SK-N-SH treated with all-trans-retinoic acid at 6 μM for 48 hours (cell line): ENCODE results near the gene MPZL3.

ENCODE experiments used
- ATAC-seq: fragments of 200-7000 bp; cut with Tn5 transposase; 3 replicates; pipeline ENCODE4 v1.9.1; 2020; ENCODE audit warnings: mild to moderate bottlenecking, moderate library complexity
- ARNTL ChIP-seq: fragments of 450-650 bp; formaldehyde crosslinking; IDR thresholded peaks from 2 replicates; pipeline ENCODE4 v1.5.0; 2020; ENCODE audit warnings: low read depth, mild to moderate bottlenecking, moderate library complexity, borderline replicate concordance
- BACH2 ChIP-seq: fragments of 250-450 bp; sonication (Bioruptor Pico); IDR thresholded peaks from 2 replicates; pipeline ENCODE4 v1.9.0; 2021; ENCODE audit warnings: mild to moderate bottlenecking, borderline replicate concordance
- CSDC2 ChIP-seq: fragments of 250-450 bp; sonication (Bioruptor Pico); IDR thresholded peaks from 2 replicates; pipeline ENCODE4 v1.5.0; 2020; ENCODE audit warnings: mild to moderate bottlenecking, moderate library complexity
- ESRRG ChIP-seq: fragments of 250-450 bp; sonication (Bioruptor Pico); IDR thresholded peaks from 2 replicates; pipeline ENCODE4 v1.6.1; 2021; ENCODE audit warnings: mild to moderate bottlenecking
- GLIS3 ChIP-seq: fragments of 250-450 bp; sonication (Bioruptor Pico); IDR thresholded peaks from 2 replicates; pipeline ENCODE4 v1.5.0; 2020; ENCODE audit warnings: mild to moderate bottlenecking, moderate library complexity
- ISL1 ChIP-seq: fragments of 250-450 bp; sonication (Bioruptor Pico); IDR thresholded peaks from 2 replicates; pipeline ENCODE4 v2.1.2; 2022; ENCODE audit warnings: mild to moderate bottlenecking, moderate library complexity
- OSR1 ChIP-seq: fragments of 250-450 bp; sonication (Bioruptor Pico); IDR thresholded peaks from 2 replicates; pipeline ENCODE4 v1.8.0; 2022; ENCODE audit warnings: moderate library complexity, mild to moderate bottlenecking, inconsistent platforms
- PPARA ChIP-seq: fragments of 250-450 bp; sonication (Bioruptor Pico); IDR thresholded peaks from 2 replicates; pipeline ENCODE4 v1.5.0; 2020; ENCODE audit warnings: mild to moderate bottlenecking, borderline replicate concordance
- RARB ChIP-seq: fragments of 250-450 bp; sonication (Bioruptor Pico); IDR thresholded peaks from 2 replicates; pipeline ENCODE4 v1.8.0; 2021; ENCODE audit warnings: mild to moderate bottlenecking, moderate library complexity
- SNAI2 ChIP-seq: fragments of 250-450 bp; sonication (Bioruptor Pico); IDR thresholded peaks from 2 replicates; pipeline ENCODE4 v1.5.0; 2020; ENCODE audit warnings: mild to moderate bottlenecking, moderate library complexity
- TCF4 ChIP-seq: fragments of 250-450 bp; sonication (Bioruptor Pico); IDR thresholded peaks from 2 replicates; pipeline ENCODE4 v1.8.0; 2021; ENCODE audit warnings: mild to moderate bottlenecking, moderate library complexity, borderline replicate concordance
- TOX ChIP-seq: fragments of 250-450 bp; sonication (Bioruptor Pico); IDR thresholded peaks from 2 replicates; pipeline ENCODE4 v1.8.0; 2021; ENCODE audit warnings: mild to moderate bottlenecking, moderate library complexity, borderline replicate concordance
- ZC3H10 ChIP-seq: fragments of 250-450 bp; sonication (Bioruptor Pico); IDR thresholded peaks from 2 replicates; pipeline ENCODE4 v1.5.1; 2021; ENCODE audit warnings: mild to moderate bottlenecking, moderate library complexity
- ZFP3 ChIP-seq: fragments of 250-450 bp; sonication (Bioruptor Pico); IDR thresholded peaks from 2 replicates; pipeline ENCODE4 v1.5.0; 2020; ENCODE audit warnings: mild to moderate bottlenecking, moderate library complexity
- ZFP30 ChIP-seq: fragments of 450-650 bp; formaldehyde crosslinking; IDR thresholded peaks from 2 replicates; pipeline ENCODE4 v1.5.0; 2022; ENCODE audit warnings: mild to moderate bottlenecking, moderate library complexity
- ZNF565 ChIP-seq: fragments of 450-650 bp; formaldehyde crosslinking; conservative IDR thresholded peaks from 2 replicates; pipeline ENCODE4 v1.5.0; 2020; ENCODE audit warnings: low read depth, mild to moderate bottlenecking, moderate library complexity
- ZNF70 ChIP-seq: fragments of 450-650 bp; formaldehyde crosslinking; IDR thresholded peaks from 2 replicates; pipeline ENCODE4 v1.5.0; 2020; ENCODE audit warnings: mild to moderate bottlenecking, moderate library complexity
- ZNF8 ChIP-seq: fragments of 450-650 bp; formaldehyde crosslinking; IDR thresholded peaks from 2 replicates; pipeline ENCODE4 v1.5.0; 2020; ENCODE audit warnings: mild to moderate bottlenecking, moderate library complexity
- TF ChIP-seq, protein P1 (sequence below): fragments of 250-450 bp; sonication (Bioruptor Pico); IDR thresholded peaks from 2 replicates; pipeline ENCODE4 v1.5.1; 2021; ENCODE audit warnings: mild to moderate bottlenecking, moderate library complexity
- TF ChIP-seq, protein P2 (sequence below): fragments of 250-450 bp; sonication (Bioruptor Pico); IDR thresholded peaks from 2 replicates; pipeline ENCODE4 v1.8.0; 2021; ENCODE audit warnings: low read depth, mild to moderate bottlenecking, moderate library complexity, borderline replicate concordance
- TF ChIP-seq, protein P3 (sequence below): fragments of 250-450 bp; sonication (Bioruptor Pico); IDR thresholded peaks from 2 replicates; pipeline ENCODE4 v1.8.0; 2020; ENCODE audit warnings: mild to moderate bottlenecking, moderate library complexity, borderline replicate concordance
- TF ChIP-seq, protein P4 (sequence below): fragments of 250-450 bp; sonication (Bioruptor Pico); IDR thresholded peaks from 2 replicates; pipeline ENCODE4 v1.5.1; 2020; ENCODE audit warnings: low read depth, mild to moderate bottlenecking, moderate library complexity

Gene MPZL3

DNA sequence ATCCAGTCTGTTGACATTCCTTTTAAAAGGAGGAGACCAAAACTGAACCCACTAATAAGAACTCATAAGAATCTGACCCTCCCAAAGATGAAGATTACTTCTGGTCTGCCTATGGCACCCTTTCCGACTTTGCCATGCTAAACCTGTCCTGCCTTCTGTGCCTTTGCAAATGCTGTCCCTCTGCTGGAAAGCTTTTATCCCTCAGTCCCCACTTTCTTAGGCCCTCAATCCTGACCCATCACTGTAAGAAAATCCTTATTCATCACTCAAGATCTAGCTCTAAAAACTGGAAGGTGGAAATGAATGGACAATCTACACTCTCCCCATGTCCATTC lies 10.4 kb downstream of the MPZL3 start:
- no peak for TF ChIP-seq OSR1
- ATAC-seq = no peak

DNA sequence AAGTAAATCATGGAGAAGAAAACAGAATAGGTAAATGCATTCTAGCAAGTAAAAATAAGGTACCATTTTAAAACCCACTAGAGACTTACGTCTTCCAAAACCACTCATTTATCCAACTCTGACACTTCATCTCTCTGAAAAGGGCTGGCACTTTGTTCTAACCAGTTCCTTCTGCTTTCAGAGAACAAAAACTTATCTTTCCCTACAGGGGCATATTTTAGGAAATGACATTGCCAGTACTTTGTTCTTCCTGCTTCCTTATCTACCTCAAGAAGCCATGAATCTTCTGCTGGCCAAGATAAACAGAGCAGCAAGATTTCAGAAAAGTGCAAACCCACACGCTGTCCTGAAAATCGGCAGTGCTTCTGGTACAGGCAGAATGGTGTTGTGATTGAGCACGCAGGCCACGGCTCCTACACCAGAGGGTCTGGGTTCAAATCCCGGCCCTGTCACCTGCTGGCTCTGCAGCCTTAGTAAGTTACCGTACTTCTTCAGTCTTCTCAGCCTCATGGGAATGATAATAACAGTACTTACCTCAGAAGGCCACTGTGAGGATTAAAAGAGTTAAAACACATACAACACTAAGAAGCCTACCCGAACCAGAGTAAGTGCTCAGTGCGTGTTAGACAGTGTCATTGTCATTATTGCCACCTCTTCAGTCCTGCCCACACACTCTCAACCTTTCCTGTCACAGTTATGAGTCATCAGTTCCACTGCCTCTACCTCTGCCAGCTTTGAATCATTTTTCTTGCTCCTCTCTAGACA lies 11.0 kb downstream of the MPZL3 start:
- ATAC-seq = no peak
- TF ChIP-seq ARNTL (CRISPR knock-in tag) (no peak), OSR1 (no peak), TOX (CRISPR knock-in tag) (no peak), ZFP3 (CRISPR knock-in tag) (no peak), ZFP30 (no peak), ESRRG (CRISPR knock-in tag) (no peak), ZC3H10 (CRISPR knock-in tag) (no peak), ZNF8 (CRISPR knock-in tag) (no peak), BACH2 (no peak), ZNF565 (CRISPR knock-in tag) (no peak), CSDC2 (no peak), ZNF70 (no peak), TCF4 (CRISPR knock-in tag) (no peak), PPARA (no peak), ISL1 (CRISPR knock-in tag) (no peak)
- TF ChIP-seq, protein P1, sequence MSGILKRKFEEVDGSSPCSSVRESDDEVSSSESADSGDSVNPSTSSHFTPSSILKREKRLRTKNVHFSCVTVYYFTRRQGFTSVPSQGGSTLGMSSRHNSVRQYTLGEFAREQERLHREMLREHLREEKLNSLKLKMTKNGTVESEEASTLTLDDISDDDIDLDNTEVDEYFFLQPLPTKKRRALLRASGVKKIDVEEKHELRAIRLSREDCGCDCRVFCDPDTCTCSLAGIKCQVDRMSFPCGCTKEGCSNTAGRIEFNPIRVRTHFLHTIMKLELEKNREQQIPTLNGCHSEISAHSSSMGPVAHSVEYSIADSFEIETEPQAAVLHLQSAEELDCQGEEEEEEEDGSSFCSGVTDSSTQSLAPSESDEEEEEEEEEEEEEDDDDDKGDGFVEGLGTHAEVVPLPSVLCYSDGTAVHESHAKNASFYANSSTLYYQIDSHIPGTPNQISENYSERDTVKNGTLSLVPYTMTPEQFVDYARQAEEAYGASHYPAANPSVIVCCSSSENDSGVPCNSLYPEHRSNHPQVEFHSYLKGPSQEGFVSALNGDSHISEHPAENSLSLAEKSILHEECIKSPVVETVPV = no peak
- TF ChIP-seq, protein P2, sequence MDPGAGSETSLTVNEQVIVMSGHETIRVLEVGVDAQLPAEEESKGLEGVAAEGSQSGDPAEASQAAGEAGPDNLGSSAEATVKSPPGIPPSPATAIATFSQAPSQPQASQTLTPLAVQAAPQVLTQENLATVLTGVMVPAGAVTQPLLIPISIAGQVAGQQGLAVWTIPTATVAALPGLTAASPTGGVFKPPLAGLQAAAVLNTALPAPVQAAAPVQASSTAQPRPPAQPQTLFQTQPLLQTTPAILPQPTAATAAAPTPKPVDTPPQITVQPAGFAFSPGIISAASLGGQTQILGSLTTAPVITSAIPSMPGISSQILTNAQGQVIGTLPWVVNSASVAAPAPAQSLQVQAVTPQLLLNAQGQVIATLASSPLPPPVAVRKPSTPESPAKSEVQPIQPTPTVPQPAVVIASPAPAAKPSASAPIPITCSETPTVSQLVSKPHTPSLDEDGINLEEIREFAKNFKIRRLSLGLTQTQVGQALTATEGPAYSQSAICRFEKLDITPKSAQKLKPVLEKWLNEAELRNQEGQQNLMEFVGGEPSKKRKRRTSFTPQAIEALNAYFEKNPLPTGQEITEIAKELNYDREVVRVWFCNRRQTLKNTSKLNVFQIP (CRISPR knock-in tag) = no peak
- TF ChIP-seq, protein P3, sequence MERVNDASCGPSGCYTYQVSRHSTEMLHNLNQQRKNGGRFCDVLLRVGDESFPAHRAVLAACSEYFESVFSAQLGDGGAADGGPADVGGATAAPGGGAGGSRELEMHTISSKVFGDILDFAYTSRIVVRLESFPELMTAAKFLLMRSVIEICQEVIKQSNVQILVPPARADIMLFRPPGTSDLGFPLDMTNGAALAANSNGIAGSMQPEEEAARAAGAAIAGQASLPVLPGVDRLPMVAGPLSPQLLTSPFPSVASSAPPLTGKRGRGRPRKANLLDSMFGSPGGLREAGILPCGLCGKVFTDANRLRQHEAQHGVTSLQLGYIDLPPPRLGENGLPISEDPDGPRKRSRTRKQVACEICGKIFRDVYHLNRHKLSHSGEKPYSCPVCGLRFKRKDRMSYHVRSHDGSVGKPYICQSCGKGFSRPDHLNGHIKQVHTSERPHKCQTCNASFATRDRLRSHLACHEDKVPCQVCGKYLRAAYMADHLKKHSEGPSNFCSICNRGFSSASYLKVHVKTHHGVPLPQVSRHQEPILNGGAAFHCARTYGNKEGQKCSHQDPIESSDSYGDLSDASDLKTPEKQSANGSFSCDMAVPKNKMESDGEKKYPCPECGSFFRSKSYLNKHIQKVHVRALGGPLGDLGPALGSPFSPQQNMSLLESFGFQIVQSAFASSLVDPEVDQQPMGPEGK (CRISPR knock-in tag) = no peak

DNA sequence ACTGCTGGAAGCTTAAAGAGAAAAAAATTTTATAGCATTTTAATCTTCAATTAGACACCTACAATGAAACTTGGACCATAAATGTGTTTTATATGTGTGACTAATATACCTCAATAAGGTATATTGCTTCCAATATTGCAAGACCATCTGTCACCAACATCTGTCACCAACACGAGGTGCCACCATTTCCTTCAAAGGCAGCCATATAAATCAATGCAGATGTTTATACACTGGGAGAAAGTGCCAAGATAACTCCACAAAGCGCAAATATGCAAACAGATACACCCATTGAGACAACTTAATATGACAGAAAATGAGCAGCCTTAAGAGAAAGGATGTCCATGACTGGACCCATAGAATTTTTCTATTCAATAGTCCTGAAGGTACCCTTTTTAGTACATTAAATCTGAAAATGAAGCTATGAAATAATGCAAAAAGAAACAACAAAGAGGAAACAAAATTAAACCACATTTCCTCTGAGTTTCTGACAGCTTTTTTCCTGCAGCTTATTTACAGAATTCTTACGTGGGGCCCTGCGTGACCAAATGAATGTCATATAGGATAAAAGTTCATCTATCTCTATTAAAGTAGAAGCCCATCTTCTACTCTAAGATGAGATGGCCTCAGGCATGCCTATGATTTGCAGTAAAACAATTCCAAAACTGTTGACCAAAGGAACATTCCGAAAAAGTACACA lies 12.5 kb downstream of the MPZL3 start:
- no peak for ATAC-seq
- TF ChIP-seq GLIS3 (CRISPR knock-in tag) = no peak
- TF ChIP-seq, protein P1 = no peak
- TF ChIP-seq OSR1 = no peak
- TF ChIP-seq, protein P3 (CRISPR knock-in tag) = no peak
- TF ChIP-seq PPARA = no peak
- TF ChIP-seq ZNF70 = no peak
- TF ChIP-seq ZC3H10 (CRISPR knock-in tag) = no peak
- no peak for TF ChIP-seq ESRRG (CRISPR knock-in tag)
- no peak for TF ChIP-seq CSDC2
- TF ChIP-seq, protein P4, sequence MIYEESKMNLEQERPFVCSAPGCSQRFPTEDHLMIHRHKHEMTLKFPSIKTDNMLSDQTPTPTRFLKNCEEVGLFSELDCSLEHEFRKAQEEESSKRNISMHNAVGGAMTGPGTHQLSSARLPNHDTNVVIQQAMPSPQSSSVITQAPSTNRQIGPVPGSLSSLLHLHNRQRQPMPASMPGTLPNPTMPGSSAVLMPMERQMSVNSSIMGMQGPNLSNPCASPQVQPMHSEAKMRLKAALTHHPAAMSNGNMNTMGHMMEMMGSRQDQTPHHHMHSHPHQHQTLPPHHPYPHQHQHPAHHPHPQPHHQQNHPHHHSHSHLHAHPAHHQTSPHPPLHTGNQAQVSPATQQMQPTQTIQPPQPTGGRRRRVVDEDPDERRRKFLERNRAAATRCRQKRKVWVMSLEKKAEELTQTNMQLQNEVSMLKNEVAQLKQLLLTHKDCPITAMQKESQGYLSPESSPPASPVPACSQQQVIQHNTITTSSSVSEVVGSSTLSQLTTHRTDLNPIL = no peak
- TF ChIP-seq ZFP30 = no peak
- no peak for TF ChIP-seq ZFP3 (CRISPR knock-in tag)
- TF ChIP-seq ZNF565 (CRISPR knock-in tag) = no peak
- no peak for TF ChIP-seq ZNF8 (CRISPR knock-in tag)
- TF ChIP-seq BACH2 = no peak
- no peak for TF ChIP-seq TOX (CRISPR knock-in tag)
- TF ChIP-seq, protein P2 (CRISPR knock-in tag) = no peak
- no peak for TF ChIP-seq RARB (CRISPR knock-in tag)
- TF ChIP-seq SNAI2 (CRISPR knock-in tag) = no peak
- no peak for TF ChIP-seq TCF4 (CRISPR knock-in tag)
